HG02759 (cell line): Measurements from ENCODE around the gene XPR1.

Experiments used
- ATAC-seq: cut with Tn5 transposase; IDR thresholded peaks from one replicate; pipeline ENCODE4 v1.9.1; 2021; ENCODE audit warnings: mild to moderate bottlenecking, moderate library complexity; ENCODE audit not compliant: unreplicated experiment

XPR1 gene

GRCh38 chr1:180925471-180926051 is 293.7 kb downstream of the XPR1 start:
- no peak for ATAC-seq

- ATAC-seq, result peak; percentile 38
Measured at GRCh38 chr1:180926164-180926981, 294.6 kb downstream of the XPR1 start.

- no peak for ATAC-seq
Measured at GRCh38 chr1:180927348-180927747, 295.5 kb downstream of the XPR1 start.

GRCh38 chr1:180927841-180928240 is 296.0 kb downstream of the XPR1 start:
- no peak for ATAC-seq

- ATAC-seq, result no peak
Measured at GRCh38 chr1:180928331-180929230, 296.8 kb downstream of the XPR1 start.

- no peak for ATAC-seq
Measured at GRCh38 chr1:180929389-180929788, 297.6 kb downstream of the XPR1 start.

- no peak for ATAC-seq
Measured at GRCh38 chr1:180930687-180931086, 298.9 kb downstream of the XPR1 start.

GRCh38 chr1:180931529-180931928 is 299.7 kb downstream of the XPR1 start:
- no peak for ATAC-seq

GRCh38 chr1:180932378-180932777 is 300.6 kb downstream of the XPR1 start:
- no peak for ATAC-seq

- no peak for ATAC-seq
Measured at GRCh38 chr1:180933141-180933540, 301.3 kb downstream of the XPR1 start.

GRCh38 chr1:180934563-180934962 is 302.7 kb downstream of the XPR1 start:
- no peak for ATAC-seq

- ATAC-seq, result peak; percentile 72
Measured at GRCh38 chr1:180935326-180936109, 303.7 kb downstream of the XPR1 start.

GRCh38 chr1:180936110-180937011 is 304.5 kb downstream of the XPR1 start:
- ATAC-seq, result no peak

GRCh38 chr1:180937012-180937372 is 305.2 kb downstream of the XPR1 start:
- ATAC-seq, result no peak

- ATAC-seq, result no peak
Measured at GRCh38 chr1:180937624-180938225, 305.9 kb downstream of the XPR1 start.

- no peak for ATAC-seq
Measured at GRCh38 chr1:180939073-180939710, 307.4 kb downstream of the XPR1 start.

- no peak for ATAC-seq
Measured at GRCh38 chr1:180939711-180940103, 307.9 kb downstream of the XPR1 start.
